Subcutaneous adipose tissue (tissue), 4 donors: ENCODE data around the gene KCNC3. TPM values are rescaled to one million over a fixed set of nuclear protein-coding genes. Genes with fewer than 3 reads are reported as not detected.

Experiments
- total RNA-seq, 4 donors: library from RNA; depleted of rRNA; stranded (reverse); fragments of >200 nt; gene quantifications; one replicate each; pipeline ENCODE4 v1.1.0, GENCODE V29; 2016
- TF ChIP-seq, protein P1 (sequence below): fragments of 450-650 bp; IDR thresholded peaks from one replicate; pipeline ENCODE4 v1.5.1; 2016; ENCODE audit warnings: low read depth, mild to moderate bottlenecking, control low read depth, antibody characterized with exemption, moderate library complexity

The KCNC3 gene
- total RNA-seq, 4 donors from 2014 or later: 0.16 to 0.75 (median 0.28) TPM

- TF ChIP-seq, protein P1, sequence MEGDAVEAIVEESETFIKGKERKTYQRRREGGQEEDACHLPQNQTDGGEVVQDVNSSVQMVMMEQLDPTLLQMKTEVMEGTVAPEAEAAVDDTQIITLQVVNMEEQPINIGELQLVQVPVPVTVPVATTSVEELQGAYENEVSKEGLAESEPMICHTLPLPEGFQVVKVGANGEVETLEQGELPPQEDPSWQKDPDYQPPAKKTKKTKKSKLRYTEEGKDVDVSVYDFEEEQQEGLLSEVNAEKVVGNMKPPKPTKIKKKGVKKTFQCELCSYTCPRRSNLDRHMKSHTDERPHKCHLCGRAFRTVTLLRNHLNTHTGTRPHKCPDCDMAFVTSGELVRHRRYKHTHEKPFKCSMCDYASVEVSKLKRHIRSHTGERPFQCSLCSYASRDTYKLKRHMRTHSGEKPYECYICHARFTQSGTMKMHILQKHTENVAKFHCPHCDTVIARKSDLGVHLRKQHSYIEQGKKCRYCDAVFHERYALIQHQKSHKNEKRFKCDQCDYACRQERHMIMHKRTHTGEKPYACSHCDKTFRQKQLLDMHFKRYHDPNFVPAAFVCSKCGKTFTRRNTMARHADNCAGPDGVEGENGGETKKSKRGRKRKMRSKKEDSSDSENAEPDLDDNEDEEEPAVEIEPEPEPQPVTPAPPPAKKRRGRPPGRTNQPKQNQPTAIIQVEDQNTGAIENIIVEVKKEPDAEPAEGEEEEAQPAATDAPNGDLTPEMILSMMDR: no peak
These were observed 15.6 kb upstream of the KCNC3 start for GRCh38 chr19:50344661-50345318.

DNA sequence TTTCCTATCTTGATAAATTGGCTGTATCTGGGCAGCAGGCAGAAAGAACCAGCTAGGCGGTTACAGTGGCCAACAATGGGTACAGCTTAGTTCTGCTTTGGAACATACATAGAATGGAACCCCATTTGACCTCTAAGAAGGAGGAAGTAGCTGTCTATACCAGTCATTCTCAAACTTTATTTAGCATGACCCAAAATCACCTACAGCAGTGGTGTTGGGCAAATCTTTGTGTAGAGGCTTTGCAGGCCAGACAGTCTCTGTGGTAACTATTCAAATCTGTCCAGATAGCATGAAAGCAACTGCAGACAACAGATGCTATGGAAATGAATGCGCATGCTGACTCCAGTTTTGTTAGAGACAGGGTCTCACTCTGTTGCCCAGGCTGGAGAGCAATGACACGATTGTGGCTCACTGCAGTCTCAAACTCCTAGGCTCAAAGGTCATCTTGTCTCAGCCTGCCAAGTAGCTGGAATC is 12.0 kb upstream of the KCNC3 start:
- TF ChIP-seq, protein P1: no peak

GRCh38 chr19:50340331-50340730 is 11.2 kb upstream of the KCNC3 start:
- TF ChIP-seq, protein P1: no peak

GRCh38 chr19:50334741-50335421 is 5.7 kb upstream of the KCNC3 start:
- TF ChIP-seq, protein P1: no peak

DNA sequence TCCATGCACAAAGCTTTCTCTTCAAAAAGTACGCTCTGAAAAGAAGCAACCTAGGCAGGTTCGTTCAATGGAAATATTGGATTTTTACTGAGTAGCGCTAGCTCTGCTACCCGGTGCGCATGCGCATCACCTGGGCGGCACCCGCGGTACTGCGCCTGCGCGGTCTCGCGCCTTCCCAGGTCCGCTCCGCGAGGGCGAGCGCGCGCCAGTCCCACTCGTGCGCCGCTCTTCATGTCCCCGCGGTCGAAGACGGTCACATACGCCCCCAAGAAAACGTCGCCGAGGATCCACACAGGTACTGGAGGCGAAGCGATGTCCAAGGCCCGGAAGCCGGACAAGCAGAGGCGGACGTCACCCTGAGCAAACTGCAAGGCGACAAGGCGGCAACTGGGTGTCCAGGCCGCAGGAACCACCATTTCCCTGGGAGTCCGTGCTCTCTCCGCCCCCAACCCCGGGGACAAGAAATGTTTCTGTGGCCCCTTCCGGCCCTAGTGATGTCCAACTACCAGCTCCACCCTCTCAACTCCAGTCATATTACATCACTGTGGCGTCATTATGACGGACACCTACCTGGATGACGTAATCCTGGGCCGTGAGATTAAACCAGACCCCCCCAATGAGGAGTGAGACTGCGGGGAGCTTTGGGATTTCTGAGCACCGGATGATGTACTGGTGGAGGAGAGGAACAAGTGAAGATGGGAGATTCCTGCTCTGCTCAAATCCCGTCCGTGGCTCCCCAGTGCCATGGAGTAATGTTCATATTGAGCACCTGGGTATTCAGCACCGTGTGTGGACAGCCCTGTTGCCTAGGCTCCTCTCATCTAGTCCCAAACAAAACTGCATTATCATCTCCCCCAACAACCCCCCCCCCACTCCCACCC is 4.8 kb upstream of the KCNC3 start:
- TF ChIP-seq, protein P1: no peak

DNA sequence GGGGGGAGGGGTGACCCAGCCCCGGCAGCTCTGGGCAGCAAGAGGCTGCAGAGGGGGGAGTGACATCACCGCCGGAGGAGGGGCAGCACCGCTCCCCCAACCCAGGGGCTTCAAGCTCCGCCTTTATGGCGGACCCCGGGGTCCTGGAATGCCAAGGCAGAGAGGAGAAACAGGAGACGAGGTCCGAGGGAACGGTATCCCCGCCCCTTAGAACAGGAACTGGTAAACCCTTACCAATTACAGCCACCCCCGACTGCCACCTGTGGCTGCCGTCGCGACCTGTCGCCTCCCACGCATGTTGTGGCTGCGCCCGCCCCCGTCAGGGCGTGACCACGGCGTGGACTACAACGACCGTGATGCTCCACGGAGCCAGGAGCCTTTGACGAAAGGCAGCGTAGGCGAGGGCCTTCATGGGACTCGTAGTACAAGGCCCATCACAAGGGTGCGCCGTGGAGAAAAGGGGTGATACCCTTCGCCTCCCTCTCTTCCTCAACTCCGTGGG is 4.1 kb upstream of the KCNC3 start:
- TF ChIP-seq, protein P1: no peak
